Upper lobe of left lung (tissue), 6 donors: ENCODE data around the gene PROSER3. TPM values are rescaled to one million over a fixed set of nuclear protein-coding genes. Genes with fewer than 3 reads are reported as not detected.

Experiments used
- ATAC-seq, 2 donors: fragments of 200-7000 bp; cut with Tn5 transposase; one replicate each; pipeline ENCODE4 v1.9.1; 2022; ENCODE audit warnings: mild to moderate bottlenecking in 2 of 2, moderate library complexity in 2 of 2; ENCODE audit not compliant: low FRiP score in 2 of 2
- DNase-seq, 2 donors: peaks; one replicate each; pipeline ENCODE4 v3.0.0-alpha.2; 2019 to 2020
- H3K27ac ChIP-seq, 4 donors: fragments of 200-600 bp; sonication (generic); one replicate each; pipeline ENCODE4 v1.5.1; 2016 to 2019
- H3K27me3 ChIP-seq, 4 donors: fragments of 200-600 bp; sonication (generic); one replicate each; pipeline ENCODE4 v1.5.1; 2017 to 2019
- H3K36me3 ChIP-seq, 4 donors: fragments of 200-600 bp; sonication (generic); one replicate each; pipeline ENCODE4 v1.5.1; 2016 to 2019
- H3K4me1 ChIP-seq, 4 donors: fragments of 200-600 bp; sonication (generic); one replicate each; pipeline ENCODE4 v1.5.1; 2018 to 2019
- H3K4me3 ChIP-seq, 4 donors: fragments of 200-600 bp; sonication (generic); one replicate each; pipeline ENCODE4 v1.5.1; 2017 to 2019; ENCODE audit warnings: mild to moderate bottlenecking in 2 of 4, moderate library complexity in 1 of 4
- H3K9me3 ChIP-seq, 4 donors: fragments of 200-600 bp; sonication (generic); one replicate each; pipeline ENCODE4 v1.5.1; 2018 to 2019
- EP300 ChIP-seq, 4 donors: sonication (generic); formaldehyde crosslinking; IDR thresholded peaks; one replicate each; pipeline ENCODE4 v1.5.1; 2017; ENCODE audit warnings: antibody characterized with exemption in 4 of 4, control low read depth in 2 of 4
- POLR2A ChIP-seq, 4 donors: fragments of 450-650 bp; IDR thresholded peaks; one replicate each; pipeline ENCODE4 v1.5.1; 2016 to 2017; ENCODE audit warnings: antibody characterized with exemption in 4 of 4, mild to moderate bottlenecking in 2 of 4
- POLR2AphosphoS5 ChIP-seq, 2 donors: sonication (generic); formaldehyde crosslinking; IDR thresholded peaks; one replicate each; pipeline ENCODE4 v1.5.1; 2017; ENCODE audit warnings: antibody characterized with exemption in 2 of 2
- WGBS, 2 donors: methylation state at CpG; one replicate each; pipeline ENCODE4 v1.1.5; 2017 to 2018; 5-methylcytosine and 5-hydroxymethylcytosine counted together
- total RNA-seq, 6 donors: library from RNA; depleted of rRNA in 4 of 6; stranded (reverse); fragments of >200 nt in 4 of 6; gene quantifications; one replicate each; pipeline versions ENCODE4 v1.1.0 to v1.2.1, GENCODE V29; 2016 to 2021
- TF ChIP-seq, protein P1 (sequence below), 6 experiments: fragments of 450-650 bp in 4 of 6; fragments of 200-600 bp in 2 of 6; sonication (generic) in 2 of 6; IDR thresholded peaks; one replicate each; pipeline ENCODE4 v1.5.1; 2016 to 2019; ENCODE audit warnings: antibody characterized with exemption in 6 of 6
- donor health status: DM: no; HTN: no; CAD: no; lungs with moderate emphysema.
- donor health status: DM: no; HTN: yes; CAD: no; lungs with severe emphysema.

The PROSER3 gene
- total RNA-seq, 6 donors from 2014 or later: 13.8 to 32.5 (median 19.5) TPM

GRCh38 chr19:35738021-35738886, 19.7 kb upstream of the PROSER3 start:
- Histone ChIP-seq H3K4me1 (peaks cover 12 to 33% (median 24%) of the 10 kb centered on the region in 4 donors), H3K9me3 (no peaks in the 10 kb centered on the region), H3K27ac (peak overlapping the region in 1 of 4 donors; percentile 8), H3K27me3 (no peaks in the 10 kb centered on the region), H3K4me3 (no peak overlapping the region), H3K36me3 (peaks cover 10 to 59% (median 47%) of the 10 kb centered on the region in 4 donors)
- 92 to 94% methylated on average over 28 to 37 of the region's 37 CpGs for WGBS, 2 donors
- DNase-seq (peak in 1 of 2 donors; percentile 77), ATAC-seq (no peak)
- no peak for TF ChIP-seq POLR2A (IDR thresholded peaks at IDR 0.05)
- TF ChIP-seq EP300 (IDR thresholded peaks at IDR 0.05): no peak
- TF ChIP-seq, protein P1, sequence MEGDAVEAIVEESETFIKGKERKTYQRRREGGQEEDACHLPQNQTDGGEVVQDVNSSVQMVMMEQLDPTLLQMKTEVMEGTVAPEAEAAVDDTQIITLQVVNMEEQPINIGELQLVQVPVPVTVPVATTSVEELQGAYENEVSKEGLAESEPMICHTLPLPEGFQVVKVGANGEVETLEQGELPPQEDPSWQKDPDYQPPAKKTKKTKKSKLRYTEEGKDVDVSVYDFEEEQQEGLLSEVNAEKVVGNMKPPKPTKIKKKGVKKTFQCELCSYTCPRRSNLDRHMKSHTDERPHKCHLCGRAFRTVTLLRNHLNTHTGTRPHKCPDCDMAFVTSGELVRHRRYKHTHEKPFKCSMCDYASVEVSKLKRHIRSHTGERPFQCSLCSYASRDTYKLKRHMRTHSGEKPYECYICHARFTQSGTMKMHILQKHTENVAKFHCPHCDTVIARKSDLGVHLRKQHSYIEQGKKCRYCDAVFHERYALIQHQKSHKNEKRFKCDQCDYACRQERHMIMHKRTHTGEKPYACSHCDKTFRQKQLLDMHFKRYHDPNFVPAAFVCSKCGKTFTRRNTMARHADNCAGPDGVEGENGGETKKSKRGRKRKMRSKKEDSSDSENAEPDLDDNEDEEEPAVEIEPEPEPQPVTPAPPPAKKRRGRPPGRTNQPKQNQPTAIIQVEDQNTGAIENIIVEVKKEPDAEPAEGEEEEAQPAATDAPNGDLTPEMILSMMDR (IDR thresholded peaks at IDR 0.05): no peak

- H3K36me3 ChIP-seq: peaks cover 10 to 54% (median 43%) of the 10 kb centered on the region in 4 donors
- no peak for TF ChIP-seq POLR2A (IDR thresholded peaks at IDR 0.05)
- no peak for TF ChIP-seq EP300 (IDR thresholded peaks at IDR 0.05)
- no peak for TF ChIP-seq POLR2AphosphoS5 (IDR thresholded peaks at IDR 0.05)
- TF ChIP-seq, protein P1 (IDR thresholded peaks at IDR 0.05): no peak
- H3K27me3 ChIP-seq: no peaks in the 10 kb centered on the region
- H3K9me3 ChIP-seq: no peaks in the 10 kb centered on the region
- H3K4me1 ChIP-seq: peaks cover 13 to 39% (median 27%) of the 10 kb centered on the region in 4 donors
- WGBS, 2 donors: 78 to 79% methylated on average over 2 of the region's 2 CpGs
- DNase-seq: no peak
- no peak for ATAC-seq
- H3K4me3 ChIP-seq: no peak overlapping the region
- peak overlapping the region in 2 of 4 donors; percentile 8 to 89 for H3K27ac ChIP-seq
Observed at GRCh38 chr19:35738887-35739229, 19.1 kb upstream of the PROSER3 start.

DNA sequence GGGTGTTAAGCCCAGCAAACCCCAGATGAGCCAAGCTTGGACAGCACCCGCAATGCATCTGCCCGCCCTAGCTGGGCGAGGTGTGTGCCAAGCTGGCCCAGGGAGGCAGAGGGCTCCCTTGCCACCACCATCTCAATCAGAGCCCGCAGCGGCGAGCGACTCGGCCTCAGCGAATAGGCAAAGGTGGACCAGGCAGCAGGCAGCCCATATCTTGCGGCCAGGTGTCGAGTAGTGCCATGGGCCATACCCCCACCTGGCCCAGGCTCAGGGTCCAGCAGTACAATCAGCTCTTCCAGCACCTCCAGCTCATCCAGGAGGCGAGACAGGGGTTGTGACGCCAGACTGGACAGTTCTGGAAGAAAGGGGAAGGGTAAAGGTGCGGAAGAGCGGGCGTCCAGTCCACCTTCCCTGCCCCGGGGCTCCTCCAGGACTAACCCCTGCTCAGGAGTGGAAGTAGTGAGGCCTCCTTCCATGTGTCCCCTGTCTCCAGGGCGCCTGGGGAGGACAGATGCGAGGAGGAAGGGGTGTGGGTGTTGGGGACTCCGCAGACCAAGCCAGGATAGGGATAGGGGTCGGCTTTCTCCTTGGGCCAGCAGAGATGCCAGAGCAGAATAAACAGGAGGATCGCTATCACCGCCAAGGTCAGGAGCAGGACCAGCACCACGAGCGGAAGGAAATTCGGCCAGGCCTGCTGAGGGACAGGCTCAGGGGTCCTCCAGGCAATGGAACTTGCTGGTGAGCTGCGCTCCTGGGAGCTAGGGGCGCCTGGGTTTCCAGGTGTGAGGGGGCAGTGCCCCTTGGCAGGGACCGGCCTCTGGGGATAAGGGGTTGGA, 18.5 kb upstream of the PROSER3 start:
- Histone ChIP-seq H3K4me3 (peak overlapping the region in 3 of 4 donors; percentile 68 to 77 (median 70)), H3K27ac (peak overlapping the region; percentile 77 to 89 (median 84)), H3K36me3 (peaks cover 10 to 49% (median 37%) of the 10 kb centered on the region in 4 donors), H3K27me3 (no peaks in the 10 kb centered on the region), H3K4me1 (peaks cover 20 to 46% (median 33%) of the 10 kb centered on the region in 4 donors), H3K9me3 (no peaks in the 10 kb centered on the region)
- DNase-seq: peak in 1 of 2 donors; percentile 84
- no peak for ATAC-seq
- TF ChIP-seq, protein P1 (IDR thresholded peaks at IDR 0.05): no peak
- TF ChIP-seq POLR2A (IDR thresholded peaks at IDR 0.05): no peak
- TF ChIP-seq EP300 (IDR thresholded peaks at IDR 0.05): no peak
- no peak for TF ChIP-seq POLR2AphosphoS5 (IDR thresholded peaks at IDR 0.05)
- WGBS, 2 donors: 75 to 84% methylated on average over 17 to 29 of the region's 29 CpGs

GRCh38 chr19:35740108-35740422, 17.9 kb upstream of the PROSER3 start:
- WGBS, 2 donors: 6 to 9% methylated on average over 5 to 14 of the region's 16 CpGs

More at GRCh38 chr19:35740108-35740422, 17.9 kb upstream of the PROSER3 start:
- Histone ChIP-seq H3K36me3 (peaks cover 8 to 43% (median 31%) of the 10 kb centered on the region in 4 donors), H3K27me3 (no peaks in the 10 kb centered on the region), H3K4me1 (peaks cover 21 to 47% (median 35%) of the 10 kb centered on the region in 4 donors), H3K27ac (peak overlapping the region; percentile 77 to 89 (median 84)), H3K4me3 (peak overlapping the region; percentile 60 to 77 (median 69)), H3K9me3 (no peaks in the 10 kb centered on the region)
- DNase-seq: no peak
- ATAC-seq: no peak
- TF ChIP-seq, protein P1 (IDR thresholded peaks at IDR 0.05): no peak
- TF ChIP-seq EP300 (IDR thresholded peaks at IDR 0.05): no peak
- no peak for TF ChIP-seq POLR2AphosphoS5 (IDR thresholded peaks at IDR 0.05)
- TF ChIP-seq POLR2A (IDR thresholded peaks at IDR 0.05): no peak
